GM12878 (cell line): ENCODE measurements around the gene SUCNR1.
"Not testable (repeated sequence)": the region's sequence is repeated elsewhere in the genome, so short reads cannot be mapped to it uniquely, and the experiment has no call there.

Source experiments
- POLR2A ChIP-seq: IDR thresholded peaks from 2 replicates; pipeline ENCODE4 v1.6.1; 2011; ENCODE audit warnings: low read depth, mild to moderate bottlenecking, low read length
- ZNF217 ChIP-seq: fragments of 450-650 bp; IDR thresholded peaks from 2 replicates; pipeline ENCODE4 v1.6.1; 2017; ENCODE audit warnings: antibody characterized with exemption, mild to moderate bottlenecking

DNA sequence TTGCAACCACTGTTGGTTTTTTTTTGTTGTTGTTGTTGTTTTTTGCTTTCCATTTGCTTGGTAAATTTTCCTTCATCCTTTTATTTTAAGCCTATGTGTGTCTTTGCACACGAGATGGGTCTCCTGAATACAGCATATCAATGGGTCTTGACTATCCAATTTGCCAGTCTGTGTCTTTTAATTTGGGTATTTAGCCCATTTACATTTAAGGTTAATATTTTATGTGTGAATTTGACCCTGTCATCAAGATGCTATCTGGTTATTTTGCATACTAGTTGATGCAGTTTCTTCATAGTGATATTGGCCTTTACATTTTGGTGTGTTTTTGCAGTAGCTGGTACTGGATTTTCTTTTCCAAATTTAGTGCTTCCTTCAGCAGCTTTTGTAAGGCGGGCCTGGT lies 23.4 kb upstream of the SUCNR1 start:
- not testable (repeated sequence) for TF ChIP-seq POLR2A, ZNF217
